HEK293T (cell line): ENCODE data around the gene DMTF1.

Source experiments
- SP1 ChIP-seq: fragments of 450-650 bp; IDR thresholded peaks from 2 replicates; pipeline ENCODE4 v1.6.1; 2017
- SUZ12 ChIP-seq: fragments of 450-650 bp; IDR thresholded peaks from 2 replicates; pipeline ENCODE4 v1.6.1; 2016; ENCODE audit warnings: mild to moderate bottlenecking

GRCh38 chr7:87206361-87206760 is 54.1 kb downstream of the DMTF1 start:
- TF ChIP-seq SP1 (no peak), SUZ12 (no peak)
